VCaP (cell line): ENCODE measurements around the gene ATG4C.

Source experiments
- H3K27ac ChIP-seq: fragments of 450-650 bp; 2 replicates; pipeline ENCODE4 v1.5.1; 2017
- TF ChIP-seq, protein P1 (sequence below): fragments of 450-650 bp; conservative IDR thresholded peaks from 2 replicates; pipeline ENCODE4 v1.5.1; 2017; ENCODE audit warnings: mild to moderate bottlenecking, moderate library complexity

ATG4C gene

DNA sequence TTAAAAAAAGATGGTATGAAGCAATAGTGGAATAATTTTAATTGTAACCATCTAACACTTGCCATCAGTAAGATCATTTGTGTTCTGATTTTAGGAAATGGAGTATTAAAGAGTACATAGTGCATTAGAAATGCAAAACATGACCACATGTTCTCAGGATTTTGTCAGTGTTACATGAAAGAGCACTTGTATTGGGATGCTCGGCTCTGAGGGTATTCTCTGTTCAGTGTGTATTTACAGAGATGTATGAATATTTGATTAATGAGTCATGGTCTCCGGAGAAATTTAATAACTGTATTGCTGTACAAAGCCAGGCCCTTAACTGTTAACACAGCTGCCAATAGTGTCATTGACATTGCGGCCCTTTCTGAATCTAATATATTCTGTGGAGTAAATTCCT lies 91.7 kb downstream of the ATG4C start:
- H3K27ac ChIP-seq, result peak overlapping the region; percentile 36; the same call in 1 of the 2 replicates
- TF ChIP-seq, protein P1, sequence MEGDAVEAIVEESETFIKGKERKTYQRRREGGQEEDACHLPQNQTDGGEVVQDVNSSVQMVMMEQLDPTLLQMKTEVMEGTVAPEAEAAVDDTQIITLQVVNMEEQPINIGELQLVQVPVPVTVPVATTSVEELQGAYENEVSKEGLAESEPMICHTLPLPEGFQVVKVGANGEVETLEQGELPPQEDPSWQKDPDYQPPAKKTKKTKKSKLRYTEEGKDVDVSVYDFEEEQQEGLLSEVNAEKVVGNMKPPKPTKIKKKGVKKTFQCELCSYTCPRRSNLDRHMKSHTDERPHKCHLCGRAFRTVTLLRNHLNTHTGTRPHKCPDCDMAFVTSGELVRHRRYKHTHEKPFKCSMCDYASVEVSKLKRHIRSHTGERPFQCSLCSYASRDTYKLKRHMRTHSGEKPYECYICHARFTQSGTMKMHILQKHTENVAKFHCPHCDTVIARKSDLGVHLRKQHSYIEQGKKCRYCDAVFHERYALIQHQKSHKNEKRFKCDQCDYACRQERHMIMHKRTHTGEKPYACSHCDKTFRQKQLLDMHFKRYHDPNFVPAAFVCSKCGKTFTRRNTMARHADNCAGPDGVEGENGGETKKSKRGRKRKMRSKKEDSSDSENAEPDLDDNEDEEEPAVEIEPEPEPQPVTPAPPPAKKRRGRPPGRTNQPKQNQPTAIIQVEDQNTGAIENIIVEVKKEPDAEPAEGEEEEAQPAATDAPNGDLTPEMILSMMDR, result no peak

DNA sequence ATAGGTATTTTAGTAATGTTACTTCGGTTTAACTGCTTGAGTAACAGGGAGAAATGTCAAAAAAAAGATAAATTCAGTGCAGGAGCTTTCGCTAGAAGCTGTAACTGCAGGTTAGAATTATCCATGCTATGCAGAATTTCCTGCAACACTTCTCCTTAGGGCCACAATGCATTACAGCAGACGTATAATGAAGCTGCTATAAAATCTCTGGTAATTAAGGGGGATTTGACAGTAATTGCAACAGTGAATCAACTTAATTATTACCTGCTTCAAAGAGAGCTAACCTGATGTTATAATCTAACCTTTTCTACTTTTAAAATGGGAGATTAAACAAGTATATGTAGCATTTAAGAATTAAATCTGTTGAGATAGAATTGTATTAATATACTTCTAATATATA lies 92.6 kb downstream of the ATG4C start:
- no peak overlapping the region for H3K27ac ChIP-seq
- TF ChIP-seq, protein P1, result no peak

DNA sequence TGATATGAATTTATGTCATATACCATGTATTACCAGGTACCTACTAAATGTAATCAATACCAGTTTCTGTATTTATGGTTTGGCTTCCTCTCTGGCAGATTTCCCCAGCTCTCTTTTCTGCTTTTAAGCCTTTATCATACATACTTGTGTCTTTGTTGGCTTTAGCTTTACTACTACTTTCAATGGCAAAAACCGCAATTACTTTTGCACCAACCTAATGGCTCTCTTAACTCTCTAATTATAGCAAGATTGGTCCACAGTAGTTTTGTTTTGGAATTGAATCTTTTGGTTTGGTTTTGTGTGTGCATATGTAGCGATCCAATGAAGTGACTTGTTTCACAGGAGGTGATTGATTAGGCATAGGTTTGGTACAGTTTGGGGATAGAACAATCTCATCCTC lies 93.6 kb downstream of the ATG4C start:
- TF ChIP-seq, protein P1, result no peak
- no peak overlapping the region for H3K27ac ChIP-seq

- no peak overlapping the region for H3K27ac ChIP-seq
- TF ChIP-seq, protein P1, result no peak
These were observed 96.0 kb downstream of the ATG4C start for GRCh38 chr1:62879962-62880361.

GRCh38 chr1:62882201-62883104 lies 98.5 kb downstream of the ATG4C start:
- 0 out of 2 replicates have a peak overlapping the region, but pooled peaks have one; percentile 16 for H3K27ac ChIP-seq
- TF ChIP-seq, protein P1, result no peak

DNA sequence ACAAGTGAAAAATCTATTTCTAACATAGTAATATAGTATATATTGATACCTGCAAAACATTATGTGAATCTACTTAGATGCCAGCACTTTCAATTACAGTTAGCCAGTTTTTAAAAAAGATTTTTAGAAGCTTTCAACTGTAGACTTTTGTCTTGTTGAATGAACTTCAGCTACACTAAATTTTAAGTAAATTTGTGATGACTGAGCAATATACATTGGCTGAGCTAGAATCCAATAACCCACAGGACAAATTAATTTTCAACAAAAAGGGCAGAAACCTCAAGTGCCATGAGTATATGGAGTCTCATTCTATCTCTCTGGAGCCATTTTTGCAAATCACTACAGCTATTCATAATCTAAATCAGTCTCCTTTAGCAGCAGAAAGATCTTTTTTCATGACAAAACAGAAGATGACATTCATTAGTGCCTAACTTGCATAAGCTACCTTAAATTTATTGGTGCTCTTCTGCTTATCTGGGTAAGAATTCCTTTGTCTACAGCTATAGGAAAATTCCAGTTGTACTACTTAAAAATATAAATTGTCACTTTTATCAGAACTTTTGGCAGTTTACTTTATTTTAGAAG lies 100.3 kb downstream of the ATG4C start:
- TF ChIP-seq, protein P1, result no peak
- H3K27ac ChIP-seq, result no peak overlapping the region

DNA sequence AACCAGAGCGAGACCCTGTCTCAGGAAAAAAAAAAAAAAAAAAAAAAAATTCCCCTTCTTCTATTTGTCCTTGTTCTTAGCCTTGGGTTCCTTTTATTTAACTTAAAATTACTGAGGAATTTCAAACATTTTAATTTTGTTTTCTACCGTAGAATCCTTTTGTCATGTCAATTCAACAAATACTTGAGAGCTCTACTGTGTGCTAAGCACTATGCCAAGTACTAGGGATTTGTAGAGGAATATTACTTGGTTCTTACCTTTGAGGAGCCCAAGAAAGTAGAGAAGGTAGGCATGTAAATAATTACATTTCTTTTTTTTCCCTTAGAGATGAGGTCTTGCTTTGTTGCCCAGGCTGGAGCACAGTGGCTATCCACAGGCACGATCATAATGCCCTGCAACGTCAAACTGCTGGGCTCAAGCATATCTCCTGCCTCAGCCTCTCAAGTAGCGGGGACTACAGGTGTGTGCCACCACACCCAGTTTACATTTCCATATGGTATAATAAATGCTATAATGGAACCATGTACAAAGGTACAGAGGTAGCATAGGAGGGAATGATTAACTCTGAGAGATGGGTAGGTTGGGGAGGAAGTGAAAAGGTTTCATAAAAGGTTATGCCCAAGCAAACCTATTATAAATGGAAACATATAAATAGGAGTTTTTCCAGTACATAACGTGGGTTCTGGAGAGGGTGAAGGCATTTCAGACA lies 104.0 kb downstream of the ATG4C start:
- no peak overlapping the region for H3K27ac ChIP-seq
- TF ChIP-seq, protein P1, result no peak
